GM13976 (cell line): ENCODE measurements around the gene SMARCA4.

ENCODE experiments used
- DNase-seq: peaks from one replicate; pipeline ENCODE4 v3.0.0; 2012; ENCODE audit warnings: low spot score
- CTCF ChIP-seq: IDR thresholded peaks from 2 replicates; pipeline ENCODE4 v1.5.1; 2012; ENCODE audit warnings: borderline replicate concordance, mild to moderate bottlenecking; ENCODE audit not compliant: insufficient read depth; ENCODE audit errors: extremely low read depth, missing control alignments, control extremely low read depth
- in situ Hi-C: fragments of 300-500 bp; cut with MboI; formaldehyde crosslinking; loops from one replicate; pipeline ENCODE4 v1.12.0; 2022; ENCODE audit warnings: low sequenced_read_pairs, mixed read lengths, inconsistent platforms; ENCODE audit not compliant: unreplicated experiment

The SMARCA4 gene

GRCh38 chr19:11106477-11106876, 145.6 kb downstream of the SMARCA4 start:
- DNase-seq: no peak
- in situ Hi-C loops: no loop called here
- no peak for TF ChIP-seq CTCF

- no peak for TF ChIP-seq CTCF
- no peak for DNase-seq
- in situ Hi-C loops: no loop called here
Measured at GRCh38 chr19:11108746-11109145, 147.9 kb downstream of the SMARCA4 start.

- DNase-seq: no peak
- TF ChIP-seq CTCF: no peak
- in situ Hi-C loops: no loop called here
Measured at GRCh38 chr19:11111117-11111770, 150.4 kb downstream of the SMARCA4 start.

GRCh38 chr19:11111771-11112144, 150.9 kb downstream of the SMARCA4 start:
- in situ Hi-C loops: no loop called here
- TF ChIP-seq CTCF: no peak
- DNase-seq: no peak
